ENCODE data around the gene SZT2. TPM values are rescaled to one million over a fixed set of nuclear protein-coding genes. Genes with fewer than 3 reads are reported as not detected.

Gene SZT2
- total and polyA plus RNA-seq, 8 donors: 18.5 to 54.9 (median 24.6) TPM

DNA sequence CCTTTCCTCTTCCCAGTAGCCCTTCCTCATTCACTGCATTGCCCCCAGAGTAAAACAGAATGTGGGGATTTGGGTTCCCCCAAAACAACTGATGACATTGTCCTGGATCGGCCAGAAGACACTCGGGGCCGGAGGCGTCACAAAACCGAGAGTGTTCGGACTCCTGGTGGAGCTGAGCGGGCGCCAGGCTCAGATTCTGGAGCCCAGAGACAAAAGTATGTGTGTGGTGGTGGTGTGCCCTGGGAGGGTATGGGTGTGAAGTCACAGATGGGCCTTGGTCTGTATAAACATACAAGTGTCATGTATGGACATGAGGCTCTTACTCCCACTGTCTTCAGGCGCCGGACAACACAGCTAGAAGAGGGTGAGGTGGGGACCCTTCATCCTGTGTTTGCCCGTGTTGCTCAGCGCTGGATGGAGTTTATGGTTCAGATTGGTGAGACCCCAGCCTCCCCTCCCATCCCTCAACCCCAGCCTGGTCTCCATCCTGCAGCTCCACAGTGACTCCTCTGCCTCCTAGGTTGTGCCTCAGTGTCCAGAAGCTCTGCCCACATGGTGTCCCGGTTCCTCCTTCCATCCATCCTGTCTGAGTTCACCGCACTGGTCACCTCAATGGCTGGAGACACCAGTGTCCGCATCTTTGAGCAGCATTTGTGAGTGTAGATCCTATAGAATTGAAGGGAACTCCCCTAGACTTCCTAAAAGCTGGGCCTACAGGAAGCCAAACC lies 51.6 kb downstream of the SZT2 start:
- ATAC-seq (no peak), DNase-seq (no peak), FAIRE-seq (no peak)
- no peaks in the 10 kb centered on the region for H3K27me3 ChIP-seq
- H3K36me3 ChIP-seq: peaks cover 0 to 37% (median 16%) of the 10 kb centered on the region in 3 donors
- intact Hi-C loops (cut with DNase I): loop anchor here in 1 of 3 donors (10.0 kb wide), 1 partner anchor 63 kb away; no protein-coding TSS in a partner anchor
- no peaks in the 10 kb centered on the region for H3K9me3 ChIP-seq
- H3K4me3 ChIP-seq: no peak overlapping the region
- H3K4me1 ChIP-seq: no peaks in the 10 kb centered on the region
- no peak overlapping the region for H3K27ac ChIP-seq
- TF ChIP-seq, protein P1, sequence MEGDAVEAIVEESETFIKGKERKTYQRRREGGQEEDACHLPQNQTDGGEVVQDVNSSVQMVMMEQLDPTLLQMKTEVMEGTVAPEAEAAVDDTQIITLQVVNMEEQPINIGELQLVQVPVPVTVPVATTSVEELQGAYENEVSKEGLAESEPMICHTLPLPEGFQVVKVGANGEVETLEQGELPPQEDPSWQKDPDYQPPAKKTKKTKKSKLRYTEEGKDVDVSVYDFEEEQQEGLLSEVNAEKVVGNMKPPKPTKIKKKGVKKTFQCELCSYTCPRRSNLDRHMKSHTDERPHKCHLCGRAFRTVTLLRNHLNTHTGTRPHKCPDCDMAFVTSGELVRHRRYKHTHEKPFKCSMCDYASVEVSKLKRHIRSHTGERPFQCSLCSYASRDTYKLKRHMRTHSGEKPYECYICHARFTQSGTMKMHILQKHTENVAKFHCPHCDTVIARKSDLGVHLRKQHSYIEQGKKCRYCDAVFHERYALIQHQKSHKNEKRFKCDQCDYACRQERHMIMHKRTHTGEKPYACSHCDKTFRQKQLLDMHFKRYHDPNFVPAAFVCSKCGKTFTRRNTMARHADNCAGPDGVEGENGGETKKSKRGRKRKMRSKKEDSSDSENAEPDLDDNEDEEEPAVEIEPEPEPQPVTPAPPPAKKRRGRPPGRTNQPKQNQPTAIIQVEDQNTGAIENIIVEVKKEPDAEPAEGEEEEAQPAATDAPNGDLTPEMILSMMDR (IDR thresholded peaks at IDR 0.05): no peak
- WGBS, 2 donors: 94% methylated on average over 15 of the region's 15 CpGs

DNA sequence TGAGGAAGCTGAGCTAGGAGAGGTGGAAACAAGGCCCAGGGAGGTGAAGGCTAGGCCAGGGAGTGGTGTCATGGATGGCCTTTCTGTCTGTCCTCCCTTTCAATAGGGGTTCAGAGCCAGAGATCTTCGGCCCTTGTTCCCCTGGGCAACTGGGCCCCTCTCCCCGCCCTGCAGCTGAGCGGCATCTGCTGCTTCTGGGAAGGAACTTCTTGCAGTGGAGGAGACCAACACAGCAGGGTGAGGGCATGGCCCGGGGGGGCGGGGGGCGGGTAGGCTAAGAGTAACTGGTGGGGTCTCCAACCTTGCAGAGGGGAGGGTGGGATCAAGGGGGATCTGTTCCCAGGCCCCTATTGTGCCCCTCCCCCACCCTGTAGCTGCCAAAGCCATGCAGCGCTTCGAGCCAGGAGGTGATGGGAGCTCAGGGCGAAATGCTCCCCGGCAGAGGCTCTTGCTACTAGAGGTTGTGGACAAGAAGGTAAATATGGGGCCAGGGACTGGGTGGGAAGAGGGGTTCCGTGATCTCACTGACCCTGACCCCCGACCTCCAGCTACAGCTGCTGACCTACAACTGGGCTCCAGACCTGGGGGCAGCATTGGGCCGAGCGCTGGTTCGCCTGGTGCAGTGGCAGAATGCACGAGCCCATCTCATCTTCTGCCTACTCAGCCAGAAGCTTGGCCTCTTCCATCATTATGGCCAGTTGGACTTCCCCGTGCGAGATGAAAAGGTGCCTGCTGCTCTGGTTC lies 52.4 kb downstream of the SZT2 start:
- H3K27me3 ChIP-seq: no peaks in the 10 kb centered on the region
- FAIRE-seq (no peak), ATAC-seq (no peak), DNase-seq (no peak)
- intact Hi-C loops (cut with DNase I): loop anchor here in 1 of 3 donors (10.0 kb wide), 1 partner anchor 63 kb away; no protein-coding TSS in a partner anchor
- 93 to 94% methylated on average over 14 to 18 of the region's 18 CpGs for WGBS, 2 donors
- no peak overlapping the region for H3K27ac ChIP-seq
- TF ChIP-seq, protein P1 (IDR thresholded peaks at IDR 0.05): no peak
- no peaks in the 10 kb centered on the region for H3K9me3 ChIP-seq
- H3K36me3 ChIP-seq: peaks cover 0 to 44% (median 16%) of the 10 kb centered on the region in 3 donors
- H3K4me3 ChIP-seq: no peak overlapping the region
- H3K4me1 ChIP-seq: no peaks in the 10 kb centered on the region

DNA sequence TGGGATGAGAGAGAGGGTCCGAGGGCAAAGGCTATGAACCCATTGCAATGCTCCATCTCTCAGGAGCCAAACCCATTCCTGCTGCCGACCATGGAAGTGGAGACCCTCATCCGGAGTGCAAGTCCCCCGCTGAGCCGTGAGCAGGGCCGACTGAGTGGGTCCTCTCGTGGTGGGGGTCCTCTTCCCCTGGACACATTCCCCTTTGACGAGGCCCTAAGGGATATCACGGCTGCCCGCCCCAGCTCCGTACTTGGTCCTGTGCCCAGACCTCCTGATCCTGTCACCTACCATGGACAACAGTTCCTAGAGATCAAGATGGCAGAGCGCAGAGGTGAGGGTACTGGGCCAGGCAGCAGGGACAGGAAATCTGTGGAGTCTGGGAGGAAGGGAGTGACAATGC lies 53.1 kb downstream of the SZT2 start:
- Histone ChIP-seq H3K9me3 (no peaks in the 10 kb centered on the region), H3K27ac (no peak overlapping the region), H3K4me1 (no peaks in the 10 kb centered on the region), H3K27me3 (no peaks in the 10 kb centered on the region), H3K4me3 (no peak overlapping the region), H3K36me3 (peaks cover 0 to 50% (median 16%) of the 10 kb centered on the region in 3 donors)
- no peak for ATAC-seq
- intact Hi-C loops (cut with DNase I): loop anchor here in 1 of 3 donors (10.0 kb wide), 1 partner anchor 62 kb away; no protein-coding TSS in a partner anchor
- TF ChIP-seq, protein P1 (IDR thresholded peaks at IDR 0.05): no peak
- no peak for DNase-seq
- no peak for FAIRE-seq
- WGBS, 2 donors: 88 to 97% methylated on average over 12 of the region's 12 CpGs

DNA sequence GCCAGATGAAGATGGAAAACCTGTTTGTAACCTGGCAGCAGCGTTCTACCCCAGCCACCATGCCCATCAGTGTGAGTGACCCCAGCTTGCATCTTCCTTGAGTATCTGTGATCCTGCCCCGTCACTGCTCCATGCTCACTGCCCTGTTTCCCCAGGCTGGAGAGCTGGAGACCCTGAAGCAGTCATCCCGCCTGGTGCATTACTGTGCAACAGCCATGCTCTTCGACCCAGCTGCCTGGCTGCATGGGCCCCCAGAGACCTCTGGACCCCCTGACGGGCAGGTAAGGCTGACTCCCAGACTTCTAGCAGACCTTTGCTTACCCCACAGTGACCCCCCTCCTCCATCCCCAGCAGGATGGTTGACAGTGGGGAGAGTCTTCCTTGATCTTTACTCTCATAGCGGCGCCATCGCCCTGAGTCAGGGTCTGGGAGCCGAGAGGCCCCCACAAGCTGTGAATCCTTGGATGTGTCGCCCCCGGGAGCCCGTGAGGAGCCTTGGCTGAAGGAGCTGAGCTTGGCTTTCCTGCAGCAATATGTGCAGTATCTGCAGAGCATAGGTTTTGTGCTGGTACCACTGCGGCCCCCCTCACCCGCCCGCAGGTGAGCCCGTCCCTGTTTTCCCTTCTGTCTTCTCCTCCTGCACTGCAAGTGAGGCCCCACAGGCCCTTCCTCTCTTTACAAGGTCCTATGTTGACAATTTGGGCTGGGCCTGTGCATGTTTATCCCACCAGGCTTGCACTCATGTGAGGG lies 53.7 kb downstream of the SZT2 start:
- TF ChIP-seq, protein P1 (IDR thresholded peaks at IDR 0.05): no peak
- no peak overlapping the region for H3K27ac ChIP-seq
- no peak overlapping the region for H3K4me3 ChIP-seq
- no peaks in the 10 kb centered on the region for H3K27me3 ChIP-seq
- no peak for FAIRE-seq
- intact Hi-C loops (cut with DNase I): loop anchor here in 1 of 3 donors (10.0 kb wide), 1 partner anchor 61 kb away; no protein-coding TSS in a partner anchor
- no peaks in the 10 kb centered on the region for H3K9me3 ChIP-seq
- no peak for DNase-seq
- 93 to 94% methylated on average over 16 of the region's 16 CpGs for WGBS, 2 donors
- ATAC-seq: no peak
- H3K4me1 ChIP-seq: no peaks in the 10 kb centered on the region
- peaks cover 0 to 50% (median 18%) of the 10 kb centered on the region in 3 donors for H3K36me3 ChIP-seq

Measured in pancreas (tissue), 10 donors.